Measurements from ENCODE around the gene PROKR2. TPM values are rescaled to one million over a fixed set of nuclear protein-coding genes. Genes with fewer than 3 reads are reported as not detected.

Gene PROKR2
- total RNA-seq (not detected), polyA plus RNA-seq (ENCODE audit: insufficient read depth, low read depth, low replicate concordance) (not detected)
- long read RNA-seq, donor 1: 0 reads
- long read RNA-seq, donor 2: 0 reads
- long read RNA-seq, donor 3: 0 reads
- long read RNA-seq, donor 4: 0 reads
- long read RNA-seq, donor 5: 0 reads
- long read RNA-seq, donor 6: 0 reads
- long read RNA-seq, donor 7: 0 reads
- long read RNA-seq, donor 8: 0 reads
- long read RNA-seq, donor 9: 0 reads
- long read RNA-seq, donor 10: 0 reads

- no peak for FAIRE-seq
- TF ChIP-seq CTCF (IDR thresholded peaks at IDR 0.05; ENCODE audit: borderline replicate concordance, extremely low read depth, insufficient read depth): no peak
- Histone ChIP-seq H3K36me3 (ENCODE audit: control insufficient read depth in 2 of 3, insufficient read depth in 3 of 3, low read length in 3 of 3) (no peaks in the 10 kb centered on the region), H3K4me3 (ENCODE audit: low read length in 3 of 3) (no peak within 1 kb of the TSS), H3K9me3 (ENCODE audit: control insufficient read depth in 2 of 3, insufficient read depth in 1 of 3, low read length in 3 of 3) (no peaks in the 10 kb centered on the region), H3K4me1 (ENCODE audit: control insufficient read depth in 2 of 3, insufficient read depth in 2 of 3, low read depth in 1 of 3, low read length in 3 of 3) (no peaks in the 10 kb centered on the region), H3K27ac (ENCODE audit: low read depth in 2 of 2, low read length in 2 of 2) (no peak within 1 kb of the TSS), H3K9ac (ENCODE audit: low read length in 3 of 3) (no peak within 1 kb of the TSS), H3K27me3 (ENCODE audit: control insufficient read depth, insufficient read depth, low read length) (peaks cover 10% of the 10 kb centered on the region)
- intact Hi-C loops (cut with DNase I): no loop called here
- DNase-seq: peak in 4 of 5 donors; percentile 56 to 66 (median 56)
Measured at GRCh38 chr20:5316188-5317158, at the start of gene PROKR2. Gene PROKR2 (minus strand): TSS chr20:5316954. CDS start chr20:5314369, 2,585 bp downstream.

- no peaks in the 10 kb centered on the region for H3K36me3 ChIP-seq (ENCODE audit: control insufficient read depth in 2 of 3, insufficient read depth in 3 of 3, low read length in 3 of 3)
- DNase-seq (no peak), FAIRE-seq (no peak)
- H3K4me1 ChIP-seq (ENCODE audit: control insufficient read depth in 2 of 3, insufficient read depth in 2 of 3, low read depth in 1 of 3, low read length in 3 of 3): no peaks in the 10 kb centered on the region
- TF ChIP-seq CTCF (IDR thresholded peaks at IDR 0.05; ENCODE audit: borderline replicate concordance, extremely low read depth, insufficient read depth): no peak
- H3K9me3 ChIP-seq (ENCODE audit: control insufficient read depth in 2 of 3, insufficient read depth in 1 of 3, low read length in 3 of 3): peaks cover 0 to 3% (median 0%) of the 10 kb centered on the region in 3 donors
- H3K4me3 ChIP-seq (ENCODE audit: low read length in 3 of 3): no peak overlapping the region
- no peaks in the 10 kb centered on the region for H3K27me3 ChIP-seq (ENCODE audit: control insufficient read depth, insufficient read depth, low read length)
- H3K9ac ChIP-seq (ENCODE audit: low read length in 3 of 3): no peak overlapping the region
- H3K27ac ChIP-seq (ENCODE audit: low read depth in 2 of 2, low read length in 2 of 2): no peak overlapping the region
- intact Hi-C loops (cut with DNase I): no loop called here
Measured at GRCh38 chr20:5364997-5365597, 48.3 kb upstream of the PROKR2 start.

- TF ChIP-seq CTCF (IDR thresholded peaks at IDR 0.05; ENCODE audit: borderline replicate concordance, extremely low read depth, insufficient read depth): no peak
- Histone ChIP-seq H3K27ac (ENCODE audit: low read depth in 2 of 2, low read length in 2 of 2) (no peak overlapping the region), H3K4me3 (ENCODE audit: low read length in 3 of 3) (no peak overlapping the region), H3K9ac (ENCODE audit: low read length in 3 of 3) (no peak overlapping the region), H3K4me1 (ENCODE audit: control insufficient read depth in 2 of 3, insufficient read depth in 2 of 3, low read depth in 1 of 3, low read length in 3 of 3) (no peaks in the 10 kb centered on the region), H3K36me3 (ENCODE audit: control insufficient read depth in 2 of 3, insufficient read depth in 3 of 3, low read length in 3 of 3) (no peaks in the 10 kb centered on the region), H3K27me3 (ENCODE audit: control insufficient read depth, insufficient read depth, low read length) (no peaks in the 10 kb centered on the region), H3K9me3 (ENCODE audit: control insufficient read depth in 2 of 3, insufficient read depth in 1 of 3, low read length in 3 of 3) (peaks cover 0 to 3% (median 0%) of the 10 kb centered on the region in 3 donors)
- intact Hi-C loops (cut with DNase I): no loop called here
- DNase-seq (no peak), FAIRE-seq (no peak)
Measured at GRCh38 chr20:5364136-5364821, 47.5 kb upstream of the PROKR2 start.
